Activated T-helper 9 cell treated with anti-CD3 and anti-CD28 coated beads, Interleukin-2, amount 50 U/mL, for 16 hours (primary cell): ENCODE measurements around the gene SATB2.

ENCODE experiments used
- DNase-seq: peaks from one replicate; pipeline ENCODE4 v3.0.0-alpha.2; 2020; ENCODE audit warnings: low read depth

SATB2 gene

DNA sequence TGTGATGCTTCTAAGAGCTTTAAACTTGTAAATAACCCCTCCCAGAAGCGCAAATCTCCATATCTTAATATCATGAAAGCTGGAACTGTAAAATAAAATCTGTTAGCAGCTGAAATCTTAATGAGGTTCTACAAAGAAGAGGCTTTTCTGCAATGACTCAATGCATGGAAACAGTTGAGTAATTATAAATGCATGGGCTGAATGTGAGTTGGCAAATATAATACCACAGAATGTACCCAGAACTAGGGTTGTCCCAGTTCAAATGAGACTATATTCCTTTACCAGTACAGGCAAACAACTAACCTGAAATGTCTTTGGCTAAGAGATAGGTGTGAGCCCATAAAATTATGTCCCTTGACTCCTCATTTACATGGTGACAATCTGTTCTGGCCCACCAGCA lies 52.9 kb downstream of the SATB2 start:
- DNase-seq: no peak

DNA sequence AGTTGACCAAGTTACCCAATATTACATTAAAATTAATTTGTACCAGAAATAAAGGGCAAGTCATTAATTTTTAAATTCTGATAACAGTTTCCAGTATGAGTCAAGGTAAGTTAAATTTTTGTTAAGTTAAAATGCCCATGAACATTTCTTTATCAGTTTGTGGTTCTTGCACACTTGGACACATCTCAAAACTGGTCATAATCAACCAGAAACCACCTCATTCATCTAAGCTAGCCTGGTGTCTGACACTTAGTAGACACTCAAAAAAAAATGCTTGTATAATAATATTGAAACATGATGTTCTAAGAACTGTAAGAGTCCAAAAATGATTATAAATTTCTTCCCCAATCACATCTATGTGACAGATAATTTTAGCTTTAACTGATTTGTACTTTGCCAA lies 62.4 kb downstream of the SATB2 start:
- DNase-seq: no peak

DNA sequence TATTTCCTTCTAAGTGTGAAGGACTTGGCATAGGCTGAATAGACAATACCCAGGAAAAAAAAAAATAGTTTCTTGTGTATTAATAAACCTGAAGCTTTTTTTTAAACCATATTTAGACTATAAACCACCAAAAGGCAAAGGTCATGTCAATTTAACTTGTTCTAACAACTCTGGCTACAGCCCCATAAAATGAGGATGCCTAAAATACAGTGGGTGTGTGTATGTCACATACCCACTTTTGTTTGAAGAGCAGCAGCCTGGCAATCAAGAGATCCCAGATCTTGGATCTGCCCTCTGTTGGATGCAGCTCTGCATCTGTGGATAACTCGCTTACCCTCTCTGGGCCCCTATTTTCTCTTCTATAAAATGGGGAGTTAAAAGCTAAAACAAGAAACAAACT lies 65.4 kb downstream of the SATB2 start:
- DNase-seq: no peak

DNA sequence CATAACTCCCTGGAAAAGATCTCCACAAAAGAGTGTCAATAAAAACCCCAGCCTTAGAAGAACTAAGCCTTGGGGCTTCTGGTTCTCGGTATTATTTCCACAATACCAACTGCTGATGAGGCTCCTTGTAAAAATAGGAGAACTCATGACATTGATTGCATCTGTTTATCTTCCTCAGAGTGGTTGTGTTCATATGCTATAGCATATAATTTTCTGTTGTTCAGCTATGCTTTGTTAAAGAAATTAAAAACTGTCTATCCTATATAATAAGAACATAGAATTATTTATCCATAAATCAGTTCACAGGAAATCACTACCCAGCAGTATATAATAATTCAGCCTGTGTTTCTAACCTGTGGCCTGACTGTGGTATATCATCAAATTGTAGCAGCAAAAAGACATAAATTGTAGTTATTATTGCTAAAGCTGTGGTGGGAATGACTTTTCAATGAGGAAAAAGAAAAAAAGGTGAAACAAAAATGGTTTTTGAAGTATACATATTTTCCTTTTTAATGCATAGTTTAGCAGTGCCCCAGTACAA lies 68.9 kb downstream of the SATB2 start:
- no peak for DNase-seq

DNA sequence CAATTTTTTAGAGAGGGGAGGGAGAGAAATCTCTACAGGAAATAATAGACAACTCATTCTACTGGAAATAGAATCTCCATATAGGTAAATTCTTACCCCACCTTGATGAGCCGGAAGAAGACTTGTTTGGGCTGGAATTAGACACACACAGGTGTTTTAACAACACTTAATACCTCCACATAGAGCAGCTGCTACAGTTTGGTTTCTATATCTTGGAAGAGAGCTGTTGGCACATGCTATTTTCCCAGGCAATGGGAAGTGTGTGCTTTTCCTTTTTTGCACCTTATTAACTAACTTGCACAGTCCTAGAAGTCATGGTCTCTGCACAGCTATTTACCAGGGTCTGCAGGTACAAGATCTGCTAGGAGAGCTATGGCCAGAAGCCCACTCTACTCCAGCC lies 73.7 kb downstream of the SATB2 start:
- no peak for DNase-seq

DNA sequence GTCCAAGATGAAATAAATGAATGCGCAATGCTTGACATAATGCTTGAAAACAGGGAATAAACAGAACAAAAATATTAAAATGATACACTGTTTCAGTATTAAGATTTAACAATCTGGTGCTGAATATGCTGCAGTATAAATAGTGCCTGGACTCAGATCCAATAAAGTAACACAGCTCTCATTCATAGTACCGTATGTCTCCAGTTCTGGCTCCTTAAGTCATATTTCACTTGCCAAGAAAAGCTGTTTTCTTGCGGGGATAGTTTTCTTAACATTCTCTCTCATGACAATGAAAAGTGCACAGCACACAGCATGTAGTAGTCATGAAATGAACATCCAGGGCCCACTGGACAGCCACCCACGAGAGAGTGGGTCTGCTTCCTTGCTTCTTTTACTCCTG lies 74.7 kb downstream of the SATB2 start:
- DNase-seq: no peak

DNA sequence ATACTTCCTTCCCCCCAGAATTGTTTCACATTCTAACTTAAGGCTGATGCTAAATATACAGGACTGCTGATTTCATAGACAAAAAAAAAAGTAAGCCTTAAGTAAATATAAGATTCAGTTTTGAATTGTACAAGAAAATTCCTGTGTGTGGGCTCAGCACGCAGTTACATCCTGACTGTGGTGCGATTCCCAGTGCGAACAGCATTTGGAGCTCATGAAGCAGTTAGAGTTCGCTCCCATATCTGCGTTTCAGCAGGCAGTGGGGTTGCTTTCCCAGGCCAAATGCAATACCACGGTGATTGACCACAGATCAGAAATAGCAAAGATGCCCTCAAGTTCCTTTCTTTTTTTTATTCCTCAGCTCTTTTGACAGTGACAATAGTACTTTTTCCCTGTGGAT lies 75.6 kb downstream of the SATB2 start:
- DNase-seq: no peak

DNA sequence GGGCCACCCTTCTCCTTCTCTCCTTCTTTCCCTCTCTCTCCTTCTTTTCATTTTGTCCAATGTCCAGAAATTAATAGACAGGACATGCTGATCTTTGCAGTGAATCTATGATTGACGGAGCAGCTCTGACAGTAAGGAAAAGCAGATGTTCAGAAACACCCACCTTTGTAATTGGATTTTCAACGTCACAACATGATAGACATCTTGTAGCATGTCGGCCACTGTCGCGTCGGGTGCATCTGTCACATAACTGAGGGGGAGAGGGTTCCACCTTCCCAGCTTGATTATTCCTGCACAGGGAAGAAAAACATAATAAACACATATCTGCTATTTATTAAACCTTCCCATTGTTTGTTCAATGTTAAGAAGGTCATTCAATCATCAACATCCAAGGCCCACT lies 76.2 kb downstream of the SATB2 start:
- no peak for DNase-seq

DNA sequence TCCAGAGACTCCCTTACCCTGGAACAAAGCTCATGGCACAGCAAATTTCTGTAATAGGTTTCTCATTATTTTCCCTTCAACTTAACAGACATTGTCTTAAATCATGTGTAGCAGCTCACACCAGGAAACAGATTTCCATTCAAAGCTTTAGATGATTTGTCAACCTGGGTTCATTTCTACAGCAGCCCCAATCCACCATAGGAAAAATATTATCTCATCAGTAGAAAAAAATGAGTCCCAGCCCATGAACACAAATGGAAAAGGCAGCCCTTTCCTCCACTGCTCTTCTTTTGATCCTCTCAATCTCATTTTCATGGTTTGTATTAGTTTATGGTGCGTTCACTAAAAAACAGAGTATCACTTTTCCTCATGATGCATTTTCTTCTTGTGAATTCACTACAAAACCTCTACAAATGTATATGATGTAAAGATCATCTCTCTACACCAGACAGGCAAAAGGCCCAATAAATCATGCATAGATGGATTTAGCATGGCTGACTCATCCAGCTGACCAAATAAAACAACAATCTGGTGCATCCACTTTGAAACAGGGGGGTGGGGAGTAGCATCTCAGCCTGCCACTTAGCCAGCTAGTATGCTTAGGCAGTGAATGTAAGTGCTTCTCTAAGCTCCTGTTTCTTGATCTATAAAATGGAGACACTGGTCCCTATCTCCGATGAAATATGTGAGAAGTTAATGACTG lies 78.6 kb downstream of the SATB2 start:
- DNase-seq: no peak

DNA sequence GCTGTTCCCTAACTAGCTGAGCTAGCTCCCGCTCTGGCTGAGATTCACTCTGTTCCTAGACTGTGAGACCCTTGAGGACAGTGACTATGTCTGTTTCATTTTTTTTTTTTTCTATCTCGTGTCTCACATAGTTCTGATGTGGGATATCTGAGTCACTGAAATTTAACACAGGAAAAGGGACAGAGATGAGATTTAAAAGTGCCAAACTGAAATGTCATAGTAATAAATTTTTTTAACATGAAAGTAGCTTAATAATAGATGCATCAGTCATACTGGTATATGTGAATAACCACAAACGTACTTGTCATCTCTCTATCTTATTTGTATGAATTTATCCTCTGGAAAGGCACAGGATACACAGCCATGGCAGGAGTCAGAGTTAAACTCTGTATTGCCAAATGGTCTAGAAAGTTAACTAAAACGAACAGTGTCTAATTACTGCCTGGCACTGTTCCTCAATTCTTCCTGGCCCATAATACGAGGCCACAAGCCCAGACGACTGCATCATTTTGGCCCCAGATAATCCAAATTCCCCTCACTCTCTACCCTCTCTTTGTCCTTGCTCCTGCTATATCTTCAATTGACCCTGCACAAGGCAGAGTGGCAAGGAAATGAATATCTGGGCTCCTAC lies 87.5 kb downstream of the SATB2 start:
- DNase-seq: no peak

DNA sequence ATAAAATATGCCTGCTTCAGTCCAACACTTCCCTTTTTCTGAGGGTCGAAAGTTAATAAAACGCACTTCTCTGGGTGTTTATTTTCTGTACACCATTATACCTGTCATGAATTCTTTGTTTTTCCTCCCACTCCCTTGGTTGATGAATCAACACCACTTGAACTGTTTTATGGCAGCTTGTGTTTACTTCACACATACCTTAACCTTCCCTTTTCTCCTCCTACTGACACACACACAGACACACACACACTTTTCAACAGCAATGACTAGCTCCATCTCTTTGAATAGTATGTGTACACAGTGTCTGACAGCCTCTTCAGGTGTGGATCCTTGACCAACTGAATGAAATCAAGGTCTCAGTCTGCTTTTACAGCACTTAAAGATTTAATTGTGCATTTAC lies 91.3 kb downstream of the SATB2 start:
- no peak for DNase-seq

DNA sequence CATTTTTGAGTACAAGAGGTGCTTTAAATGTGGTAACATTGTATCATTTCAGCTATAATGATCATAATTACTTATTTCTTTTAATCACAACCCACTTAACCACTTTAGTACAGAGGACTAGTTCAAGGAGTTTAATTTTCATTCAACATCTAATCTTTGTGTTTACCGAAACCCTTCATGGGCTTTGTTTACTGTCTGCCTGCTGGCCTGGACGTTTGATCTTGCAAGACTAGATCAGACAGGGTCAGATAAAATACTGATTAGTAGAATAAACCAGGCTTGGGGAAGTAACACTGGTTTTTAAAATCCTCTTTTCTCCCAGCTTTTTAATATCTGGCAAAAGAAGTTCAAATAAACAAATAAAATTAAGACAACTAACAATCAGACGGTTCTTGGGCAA lies 93.6 kb downstream of the SATB2 start:
- no peak for DNase-seq

DNA sequence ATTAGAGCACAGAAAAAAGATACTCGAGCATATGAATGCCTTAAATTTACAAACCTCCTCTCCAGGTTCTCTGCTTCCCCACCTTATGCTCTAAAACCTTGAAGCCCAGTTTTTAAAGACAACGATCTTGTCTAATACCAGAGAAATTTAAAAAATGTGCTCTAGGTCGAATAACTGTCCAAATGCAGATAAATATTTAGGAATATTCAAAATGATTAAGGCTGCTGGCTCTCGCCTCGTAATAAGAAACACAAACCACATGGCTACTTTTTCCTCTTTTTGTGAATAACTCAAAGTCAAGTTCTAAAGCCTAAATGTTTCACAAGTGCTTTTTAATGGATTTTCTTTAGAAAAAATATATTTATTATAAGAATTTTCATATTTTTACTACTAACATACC lies 101.3 kb downstream of the SATB2 start:
- DNase-seq: no peak

DNA sequence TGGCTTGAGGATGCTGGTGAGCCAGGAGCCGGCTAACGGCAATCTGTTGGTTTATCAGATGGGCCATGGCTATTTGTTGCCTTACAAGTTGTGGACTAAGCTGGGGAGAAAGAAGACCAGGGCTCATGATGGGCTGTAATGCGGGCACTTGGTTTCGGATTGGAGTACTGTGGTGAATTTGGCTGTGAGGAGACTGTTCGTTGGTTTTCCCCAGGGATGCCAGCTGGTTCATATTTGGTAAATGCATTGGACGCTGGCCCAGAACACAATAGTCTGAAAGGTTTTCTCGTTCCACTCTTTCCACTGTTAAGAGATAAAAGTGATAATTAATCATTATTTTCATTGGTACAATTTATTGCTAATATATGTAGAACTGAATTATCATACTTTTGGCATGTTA lies 108.9 kb downstream of the SATB2 start:
- DNase-seq: no peak

DNA sequence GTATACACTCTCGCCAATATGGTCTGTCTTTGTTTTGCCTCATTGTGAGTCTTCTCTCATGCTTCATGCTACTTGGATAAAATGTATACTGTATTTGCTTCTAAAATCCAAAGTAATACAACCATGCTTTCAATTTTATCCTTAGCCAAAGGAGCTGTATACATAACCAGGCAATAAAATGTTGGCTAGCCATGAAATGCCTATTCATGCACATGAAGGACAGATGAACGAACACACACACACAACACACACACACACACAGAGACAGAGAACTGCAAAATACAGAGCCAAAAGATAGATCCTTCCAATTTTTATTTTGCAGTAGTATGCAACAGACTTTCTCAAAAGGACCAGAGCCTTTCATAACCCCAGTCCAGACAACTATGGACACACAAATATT lies 113.7 kb downstream of the SATB2 start:
- no peak for DNase-seq

DNA sequence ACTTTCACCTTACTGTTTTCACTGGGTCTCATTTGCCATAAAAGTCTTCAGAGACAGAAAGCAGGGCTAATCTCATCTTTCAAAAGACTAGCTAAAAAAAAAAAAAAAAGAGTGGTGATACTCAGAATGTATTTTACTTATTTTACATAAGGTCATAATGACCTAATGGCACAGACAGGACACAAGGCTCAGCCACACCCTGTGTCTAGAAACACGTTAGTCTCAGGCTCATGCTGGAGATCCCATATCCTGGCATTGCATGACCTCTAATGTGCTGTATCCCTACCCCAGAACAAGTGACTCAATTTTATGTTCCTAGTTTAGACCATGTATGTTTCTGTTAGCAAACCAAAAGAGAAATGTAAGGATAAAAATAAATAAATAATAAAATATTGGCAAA lies 115.4 kb downstream of the SATB2 start:
- no peak for DNase-seq

DNA sequence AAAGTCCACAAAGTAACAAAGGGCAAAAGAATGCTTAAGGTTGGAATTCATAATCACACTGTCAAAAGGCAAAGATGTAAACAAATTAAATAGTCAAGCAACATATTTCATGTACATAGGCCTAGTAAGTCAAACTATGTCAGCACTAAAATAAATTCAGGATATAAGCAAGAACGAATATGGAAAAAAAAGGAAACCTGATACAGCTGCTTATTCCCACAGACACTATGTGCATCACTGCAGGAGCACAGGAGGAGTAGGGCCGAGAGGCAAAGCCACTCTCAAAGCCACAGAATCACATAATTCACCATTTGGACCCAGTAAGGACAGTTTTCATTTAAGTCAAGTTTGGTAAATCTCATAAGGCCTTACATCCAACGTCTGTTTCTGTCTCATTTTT lies 116.6 kb downstream of the SATB2 start:
- no peak for DNase-seq

DNA sequence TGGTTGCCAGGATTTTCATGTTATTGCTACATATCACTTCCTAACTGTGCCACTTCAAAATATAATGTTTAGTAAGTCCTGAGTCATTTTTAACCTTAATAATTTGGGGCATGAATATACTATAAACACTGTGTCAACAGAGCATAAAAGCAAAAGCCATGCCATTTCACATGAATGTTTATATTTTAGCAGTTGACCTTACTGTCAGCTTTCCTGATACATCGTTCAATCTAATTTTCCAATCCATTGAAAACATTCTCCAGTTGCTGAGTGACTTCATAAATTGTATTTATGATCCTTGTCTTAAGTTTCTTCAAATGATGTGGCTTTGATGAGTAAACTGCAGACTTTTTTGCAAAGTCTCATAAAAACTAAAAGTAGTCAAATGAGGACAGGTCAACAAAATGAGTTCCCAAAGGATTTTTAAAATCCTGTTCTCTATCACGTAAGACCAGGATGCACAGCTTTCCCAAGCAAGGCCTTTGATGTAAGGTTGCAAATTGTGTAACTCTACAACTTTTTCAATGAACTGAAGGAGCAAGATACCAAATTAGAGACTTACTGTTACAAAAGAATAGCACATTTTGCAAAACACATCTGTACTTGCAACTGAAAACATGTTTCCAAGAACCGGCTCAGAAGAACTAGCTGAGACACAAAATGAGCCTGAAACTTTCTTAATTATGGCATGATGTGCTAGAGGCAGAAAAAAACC lies 117.7 kb downstream of the SATB2 start:
- DNase-seq: no peak

DNA sequence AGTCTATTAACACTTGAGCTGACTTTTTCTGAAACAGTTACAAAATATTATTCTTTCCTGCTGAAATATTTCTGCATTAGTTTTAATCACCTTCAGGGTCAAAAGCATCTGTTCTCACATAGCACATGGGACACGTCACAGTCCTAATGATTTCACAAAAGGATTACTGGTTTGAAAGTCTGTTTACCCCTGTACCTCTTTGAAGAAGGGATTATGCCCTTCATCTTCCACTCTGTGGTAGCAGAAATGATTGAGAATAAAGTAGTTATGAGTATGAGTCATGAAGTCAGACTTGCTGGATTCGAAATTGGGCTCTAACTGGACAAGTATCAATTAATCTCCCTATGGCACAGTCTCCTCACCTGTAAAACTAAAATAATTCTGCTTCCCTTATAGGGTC lies 121.2 kb downstream of the SATB2 start:
- no peak for DNase-seq

DNA sequence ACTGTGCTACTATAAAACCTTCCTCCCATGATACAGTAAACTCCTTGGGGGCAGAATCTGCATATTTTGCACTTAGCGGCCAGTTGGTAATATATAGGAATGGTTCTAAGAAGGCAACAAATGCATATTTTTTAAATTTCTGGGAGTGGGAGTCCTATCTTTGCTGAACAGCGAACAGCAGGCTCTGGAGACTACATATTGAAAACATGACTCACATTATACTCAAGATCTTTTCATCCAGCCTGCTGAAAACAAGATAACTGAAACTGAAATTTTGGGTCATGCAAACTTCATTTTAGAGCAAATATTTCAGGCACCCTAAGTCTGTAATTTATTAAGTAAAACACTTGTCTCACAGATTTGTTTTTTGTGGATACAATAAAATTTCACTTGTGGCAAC lies 122.2 kb downstream of the SATB2 start:
- DNase-seq: no peak

DNA sequence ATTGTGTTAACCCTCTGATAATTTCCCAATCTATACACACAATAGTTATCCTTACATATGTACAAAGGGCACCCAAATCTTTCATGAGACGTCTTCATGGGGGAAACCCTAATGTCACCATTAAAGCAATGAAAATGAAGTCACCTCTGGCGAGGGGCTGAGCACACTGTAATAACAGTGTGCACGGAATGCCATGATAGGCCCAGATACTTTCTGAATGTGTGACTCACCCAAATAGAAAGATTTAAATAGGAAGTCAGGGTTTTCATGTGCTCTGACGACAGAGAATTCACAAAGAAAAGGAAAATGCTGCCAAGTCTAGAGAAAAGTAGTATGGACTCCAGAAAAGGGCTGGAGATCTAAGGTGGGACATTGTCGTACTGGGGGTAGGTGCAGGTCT lies 128.3 kb downstream of the SATB2 start:
- DNase-seq: no peak

DNA sequence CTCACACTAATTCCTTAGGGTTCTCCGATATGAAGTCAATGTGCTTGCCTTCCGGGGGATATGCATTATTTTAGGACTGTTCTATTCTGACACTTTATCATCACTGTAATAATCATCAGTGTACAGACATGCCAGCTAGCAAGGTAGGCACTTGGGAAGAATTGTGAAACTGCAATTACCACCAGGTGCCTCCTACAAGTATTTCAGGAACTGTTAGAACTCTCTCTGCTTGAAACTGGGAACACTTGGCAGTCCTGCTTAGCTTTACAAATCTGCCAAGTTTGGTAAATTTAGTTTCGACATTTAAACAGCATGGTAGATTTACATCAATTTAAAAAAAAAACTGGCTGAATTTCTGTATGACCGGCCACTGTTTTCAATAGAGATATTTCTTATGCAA lies 128.7 kb downstream of the SATB2 start:
- DNase-seq: no peak

DNA sequence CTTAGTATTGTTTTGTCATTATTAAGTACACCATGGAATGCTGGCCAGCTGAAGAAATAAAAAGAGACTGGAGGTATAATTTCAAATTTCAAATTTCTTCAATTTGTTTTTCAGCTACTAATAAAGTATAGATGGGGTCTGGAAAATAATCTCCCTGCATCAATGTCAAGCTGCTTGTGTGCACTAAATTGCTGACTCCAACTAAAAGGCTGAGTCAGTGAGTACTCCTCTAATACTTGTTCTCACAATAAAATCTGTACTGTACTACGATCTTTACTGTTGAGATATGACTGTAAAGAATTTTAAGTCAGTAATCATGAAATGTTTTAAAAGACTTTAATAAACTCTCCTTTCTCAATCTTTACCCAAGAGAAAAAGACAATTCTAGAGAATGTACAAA lies 131.9 kb downstream of the SATB2 start:
- no peak for DNase-seq
